Ectodermal cell (in vitro differentiated cells): Measurements from ENCODE around the gene AHRR.

ENCODE experiments used
- H3K27ac ChIP-seq: 2 replicates; pipeline ENCODE4 v1.7.0; 2013; ENCODE audit warnings: mild to moderate bottlenecking, low read depth, low read length; ENCODE audit not compliant: insufficient read depth, poor library complexity, severe bottlenecking
- H3K27me3 ChIP-seq: 2 replicates; pipeline ENCODE4 v1.7.0; 2013; ENCODE audit warnings: mild to moderate bottlenecking, low read length; ENCODE audit not compliant: insufficient read depth, control insufficient read depth, poor library complexity, severe bottlenecking
- H3K36me3 ChIP-seq: one replicate; pipeline ENCODE4 v1.7.0; 2013; ENCODE audit warnings: low read length; ENCODE audit not compliant: control insufficient read depth, insufficient read depth
- H3K4me1 ChIP-seq: one replicate; pipeline ENCODE4 v1.7.0; 2013; ENCODE audit warnings: low read length; ENCODE audit not compliant: control insufficient read depth, insufficient read depth
- H3K4me3 ChIP-seq: 2 replicates; pipeline ENCODE4 v1.7.0; 2013; ENCODE audit warnings: low read depth, low read length, control low read depth; ENCODE audit not compliant: insufficient read depth
- H3K9me3 ChIP-seq: 2 replicates; pipeline ENCODE4 v1.7.0; 2013; ENCODE audit warnings: mild to moderate bottlenecking, low read length, moderate library complexity; ENCODE audit not compliant: control insufficient read depth
- WGBS, 2 experiments: methylation state at CpG; one replicate each; pipeline ENCODE4 v1.1.7; 2013; ENCODE audit warnings: missing lambda C conversion rate in 2 of 2; 5-methylcytosine and 5-hydroxymethylcytosine counted together

Gene AHRR

DNA sequence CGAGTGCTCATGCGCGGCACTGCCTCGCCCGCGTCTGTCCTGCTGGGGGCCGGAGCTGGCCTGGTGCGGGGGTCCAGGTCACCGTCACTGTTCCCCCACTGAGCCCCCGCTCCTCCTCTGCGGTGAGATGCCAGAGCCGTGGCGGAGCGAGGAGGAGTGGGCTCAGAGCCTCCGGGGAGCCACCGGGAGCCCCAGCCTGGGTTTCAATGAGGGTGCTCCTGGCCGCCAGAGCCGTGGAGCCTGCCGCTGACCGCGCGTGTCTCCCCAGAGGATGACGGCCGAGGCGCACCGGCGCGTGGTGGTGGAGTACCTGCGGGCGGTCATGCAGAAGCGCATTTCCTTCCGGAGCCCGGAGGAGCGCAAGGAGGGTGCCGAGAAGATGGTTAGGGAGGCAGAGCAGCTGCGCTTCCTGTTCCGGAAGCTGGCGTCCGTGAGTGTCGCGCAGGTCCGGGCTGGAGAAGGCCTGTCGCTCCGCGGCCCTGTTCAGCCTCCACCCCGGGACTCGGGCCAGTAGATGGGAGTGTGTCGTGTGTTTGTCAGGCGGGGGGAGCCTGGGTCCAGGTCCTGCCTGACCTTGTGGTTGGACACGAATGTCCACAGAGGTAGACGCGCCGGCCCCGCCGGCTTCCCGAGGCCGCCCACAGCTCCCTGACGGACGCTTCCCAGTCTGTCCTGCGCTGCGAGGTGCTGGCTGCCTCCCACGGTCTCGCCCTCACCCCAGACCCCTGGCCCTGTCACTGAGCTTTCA, 143.5 kb downstream of the AHRR start:
- H3K4me1 ChIP-seq = no peaks in the 10 kb centered on the region
- no peaks in the 10 kb centered on the region for H3K27me3 ChIP-seq
- H3K4me3 ChIP-seq = no peak overlapping the region
- H3K36me3 ChIP-seq = peaks cover 26% of the 10 kb centered on the region
- H3K27ac ChIP-seq = no peak overlapping the region
- no peaks in the 10 kb centered on the region for H3K9me3 ChIP-seq
- 95% methylated on average over 63 of the region's 63 CpGs for WGBS, 2 experiments

DNA sequence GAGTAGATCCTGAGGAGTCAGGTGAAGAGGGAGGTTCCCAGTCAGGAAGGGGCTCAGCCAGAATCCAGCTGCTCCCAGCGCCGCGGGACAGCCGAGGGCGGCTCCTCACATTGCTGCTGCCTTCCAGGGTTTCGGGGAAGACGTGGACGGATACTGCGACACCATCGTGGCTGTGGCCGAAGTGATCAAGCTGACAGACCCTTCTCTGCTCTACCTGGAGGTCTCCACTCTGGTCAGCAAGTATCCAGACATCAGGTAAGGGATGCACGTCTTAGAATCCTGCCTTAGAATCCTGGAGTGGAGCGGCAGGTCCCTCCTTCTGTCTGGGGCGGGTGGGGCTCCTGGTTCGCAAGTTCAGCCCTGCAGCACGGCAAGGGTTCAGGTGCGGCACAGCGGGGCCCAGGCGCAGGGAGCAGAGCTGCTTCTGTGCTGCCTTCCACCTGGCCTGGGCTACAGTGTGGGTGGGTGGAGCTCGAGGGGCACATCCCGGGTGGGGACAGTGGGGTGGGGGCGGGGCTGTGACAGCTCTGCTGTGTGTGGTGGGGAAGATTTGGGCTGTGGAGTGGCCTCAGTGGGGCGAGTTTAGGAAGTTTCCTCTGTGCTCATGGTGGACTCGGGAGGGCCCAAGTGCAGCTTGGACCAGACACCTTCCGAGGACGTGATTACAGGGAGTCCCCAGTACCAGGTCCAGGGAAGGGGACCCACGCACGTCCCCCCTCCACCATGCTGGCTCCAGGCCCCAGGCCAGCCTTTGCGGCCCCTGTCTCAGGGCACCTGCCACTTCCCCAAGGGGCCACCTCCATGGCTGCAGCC, 144.3 kb downstream of the AHRR start:
- no peaks in the 10 kb centered on the region for H3K27me3 ChIP-seq
- H3K4me1 ChIP-seq = no peaks in the 10 kb centered on the region
- H3K4me3 ChIP-seq = no peak overlapping the region
- no peak overlapping the region for H3K27ac ChIP-seq
- H3K36me3 ChIP-seq = peaks cover 20% of the 10 kb centered on the region
- WGBS, 2 experiments = 92 to 94% methylated on average over 29 of the region's 29 CpGs
- H3K9me3 ChIP-seq = no peaks in the 10 kb centered on the region

DNA sequence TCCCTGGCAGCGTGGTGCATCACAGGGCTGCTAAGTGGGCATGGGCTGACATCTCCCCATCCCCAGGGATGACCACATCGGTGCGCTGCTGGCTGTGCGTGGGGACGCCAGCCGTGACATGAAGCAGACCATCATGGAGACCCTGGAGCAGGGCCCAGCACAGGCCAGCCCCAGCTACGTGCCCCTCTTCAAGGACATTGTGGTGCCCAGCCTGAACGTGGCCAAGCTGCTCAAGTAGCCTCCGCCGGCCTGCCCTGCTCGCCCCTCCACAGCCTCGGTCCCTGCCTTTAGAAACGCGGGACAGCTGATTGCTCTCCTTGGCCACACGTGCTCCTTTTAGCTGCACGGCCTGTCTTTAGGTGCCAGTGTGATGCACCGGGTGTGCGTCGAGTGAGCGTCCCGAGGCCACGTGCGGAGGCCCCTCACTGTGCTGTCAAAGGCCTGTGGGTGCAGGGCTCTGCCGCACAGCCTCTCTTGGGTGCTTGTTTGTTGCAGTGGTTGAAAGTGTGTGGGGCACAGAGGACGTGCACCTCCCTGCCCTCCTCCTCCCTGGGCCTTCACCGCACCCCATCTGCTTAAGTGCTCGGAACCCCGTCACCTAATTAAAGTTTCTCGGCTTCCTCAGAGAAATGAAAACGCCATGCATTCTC, 145.3 kb downstream of the AHRR start:
- Histone ChIP-seq H3K27ac (no peak overlapping the region), H3K4me3 (no peak overlapping the region), H3K27me3 (no peaks in the 10 kb centered on the region), H3K36me3 (peaks cover 19% of the 10 kb centered on the region), H3K4me1 (no peaks in the 10 kb centered on the region), H3K9me3 (no peaks in the 10 kb centered on the region)
- WGBS, 2 experiments = 94 to 96% methylated on average over 30 of the region's 30 CpGs

DNA sequence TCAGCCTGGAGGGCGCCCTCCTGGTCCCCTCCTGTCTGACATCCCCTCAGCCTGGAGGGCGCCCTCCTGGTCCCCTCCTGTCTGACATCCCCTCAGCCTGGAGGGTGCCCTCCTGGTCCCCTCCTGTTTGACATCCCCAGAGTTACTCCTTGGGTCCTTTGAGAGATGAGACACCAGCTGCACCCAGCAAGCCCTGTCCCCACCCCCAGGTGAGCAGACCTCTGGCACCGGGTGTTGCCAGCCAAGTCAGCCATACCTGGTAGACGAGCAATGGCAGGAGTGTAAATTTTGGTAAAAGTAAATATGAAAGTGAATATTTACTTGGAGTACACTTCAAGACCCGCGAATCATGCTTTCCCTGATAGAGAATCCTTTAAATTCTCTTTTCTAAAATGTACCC, 146.9 kb downstream of the AHRR start:
- Histone ChIP-seq H3K27ac (no peak overlapping the region), H3K27me3 (peaks cover 3% of the 10 kb centered on the region), H3K4me1 (no peaks in the 10 kb centered on the region), H3K9me3 (no peaks in the 10 kb centered on the region), H3K36me3 (peaks cover 9% of the 10 kb centered on the region), H3K4me3 (no peak overlapping the region)
- WGBS, 2 experiments = 91 to 94% methylated on average over 5 of the region's 6 CpGs

DNA sequence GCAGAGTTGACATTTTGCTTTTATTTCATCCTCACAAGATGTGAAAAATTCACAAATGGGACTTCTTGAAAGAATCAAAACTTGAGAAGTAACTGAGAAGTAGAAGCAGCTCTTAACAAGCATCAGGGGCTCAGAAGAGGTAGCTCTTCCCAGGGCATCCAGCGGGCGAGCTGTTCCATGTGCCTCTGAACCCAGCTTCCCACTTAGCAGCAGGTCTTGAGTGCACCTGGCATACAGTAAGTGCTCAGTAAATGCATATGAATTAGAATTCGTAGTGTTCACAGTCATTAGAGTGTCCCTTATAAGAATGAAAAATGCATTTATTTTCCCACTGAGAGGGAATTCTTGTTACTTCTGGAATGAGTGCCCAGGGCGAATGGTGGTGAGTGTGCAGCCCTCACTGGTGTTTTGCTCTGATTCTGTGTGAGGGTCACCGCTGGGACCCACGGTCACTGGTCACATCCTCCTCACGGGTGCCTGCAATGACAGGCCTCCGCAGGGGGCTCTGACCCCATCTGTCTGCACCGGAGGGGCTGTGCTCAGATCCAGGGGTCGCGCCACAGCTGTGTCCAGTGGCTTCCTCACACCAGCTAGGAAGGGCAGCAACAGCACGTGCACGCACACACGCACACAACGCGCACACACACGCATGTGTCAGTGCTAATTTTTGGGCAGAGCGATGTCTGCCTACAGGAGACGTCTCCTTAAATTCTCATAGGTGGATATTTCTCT, 148.4 kb downstream of the AHRR start:
- Histone ChIP-seq H3K27me3 (peaks cover 18% of the 10 kb centered on the region), H3K4me3 (no peak overlapping the region), H3K9me3 (no peaks in the 10 kb centered on the region), H3K36me3 (peaks cover 7% of the 10 kb centered on the region), H3K4me1 (peaks cover 4% of the 10 kb centered on the region), H3K27ac (no peak overlapping the region)
- WGBS, 2 experiments = 93 to 94% methylated on average over 19 of the region's 19 CpGs

DNA sequence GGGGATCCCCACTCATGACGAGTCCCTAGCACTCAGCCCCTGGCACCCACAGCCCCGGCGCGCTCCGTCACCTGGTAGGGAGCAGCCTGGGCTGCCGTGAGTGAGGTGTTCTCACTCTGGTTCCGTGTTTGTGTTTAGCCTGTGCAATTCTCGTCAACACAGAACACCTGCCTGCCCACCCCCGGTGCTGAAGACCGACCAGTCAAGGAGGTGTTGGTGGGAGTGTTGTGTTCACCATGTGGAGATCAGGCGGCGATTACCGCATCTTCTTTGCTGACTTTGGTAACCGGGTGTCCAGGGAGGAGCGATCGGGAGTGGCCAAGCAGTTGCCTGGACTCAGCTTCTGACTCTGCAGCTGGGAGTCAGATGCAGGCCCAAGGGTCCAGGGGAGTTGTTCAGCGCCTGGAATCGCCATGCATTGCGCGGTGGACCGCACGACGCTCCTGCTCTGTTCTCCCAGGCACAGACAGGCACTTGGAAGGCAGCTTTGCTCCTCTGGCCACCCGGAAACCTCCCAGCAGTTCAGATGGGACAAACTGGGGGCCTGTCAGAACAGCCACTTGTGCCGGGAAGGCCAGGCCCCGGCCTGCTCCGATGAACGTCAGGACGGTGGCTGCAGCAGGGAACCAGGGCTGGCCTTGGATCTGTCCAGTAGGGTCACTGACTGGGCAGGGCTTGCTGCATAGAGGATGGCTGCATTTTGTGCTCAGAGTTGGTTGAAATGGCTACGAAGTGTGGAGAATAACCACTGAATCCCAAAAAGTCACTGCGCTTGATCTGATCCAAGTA, 149.6 kb downstream of the AHRR start:
- Histone ChIP-seq H3K36me3 (no peaks in the 10 kb centered on the region), H3K27ac (no peak overlapping the region), H3K4me1 (peaks cover 6% of the 10 kb centered on the region), H3K27me3 (peaks cover 30% of the 10 kb centered on the region), H3K9me3 (no peaks in the 10 kb centered on the region), H3K4me3 (no peak overlapping the region)
- WGBS, 2 experiments = 95 to 96% methylated on average over 31 of the region's 31 CpGs

DNA sequence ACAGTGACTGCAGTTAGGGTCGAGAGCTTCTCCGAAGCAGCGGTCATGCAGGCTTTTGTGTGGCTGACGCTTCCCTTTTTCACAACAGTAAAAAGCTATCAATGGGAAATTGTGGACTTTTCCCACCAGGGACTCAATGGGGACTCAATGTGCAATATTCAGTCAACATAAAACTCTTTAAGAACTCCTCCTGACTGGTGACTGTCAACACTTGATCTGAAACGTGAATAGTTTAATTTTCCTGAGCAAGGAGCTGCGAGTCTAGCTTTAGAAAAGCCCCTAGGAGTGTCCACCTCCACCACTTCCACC, 150.2 kb downstream of the AHRR start:
- H3K9me3 ChIP-seq = no peaks in the 10 kb centered on the region
- WGBS, 2 experiments = 89 to 91% methylated on average over 6 of the region's 6 CpGs

DNA sequence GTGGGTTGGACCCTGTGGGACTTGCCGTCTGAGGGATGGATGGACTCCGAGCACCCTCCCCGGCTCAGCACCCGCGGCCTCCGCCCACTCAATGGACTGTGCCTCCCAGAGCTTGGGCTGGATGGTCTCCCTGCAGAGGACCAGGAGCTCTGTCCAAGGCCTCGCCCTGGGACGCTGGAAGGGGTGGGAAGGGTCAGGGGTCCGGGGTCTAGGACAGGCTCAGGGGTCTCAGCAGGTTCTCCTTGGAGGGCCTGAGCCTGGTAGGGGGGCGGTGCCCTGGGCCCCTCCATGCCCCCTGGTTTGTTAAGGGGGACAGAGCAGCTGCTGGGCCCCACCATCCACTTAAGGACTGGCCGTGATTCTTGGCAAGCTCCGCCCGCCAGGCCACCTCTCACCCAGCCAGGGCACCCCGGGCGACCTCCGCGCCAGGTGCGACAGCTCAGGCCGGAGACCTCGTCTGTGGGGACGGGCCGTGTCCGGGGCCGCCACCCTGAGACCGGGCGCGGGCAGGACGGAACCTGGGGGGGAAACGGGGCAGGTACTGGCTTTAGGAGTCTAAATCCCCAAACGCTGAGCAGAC, 150.7 kb downstream of the AHRR start:
- H3K4me3 ChIP-seq = peak overlapping the region; percentile 58
- H3K9me3 ChIP-seq = no peaks in the 10 kb centered on the region
- no peak overlapping the region for H3K27ac ChIP-seq
- H3K4me1 ChIP-seq = peaks cover 6% of the 10 kb centered on the region
- 43 to 44% methylated on average over 30 of the region's 30 CpGs for WGBS, 2 experiments
- H3K27me3 ChIP-seq = peaks cover 41% of the 10 kb centered on the region
- no peaks in the 10 kb centered on the region for H3K36me3 ChIP-seq

More for the DNA sequence above, 150.2 kb downstream of the AHRR start:
- Histone ChIP-seq H3K27me3 (peaks cover 36% of the 10 kb centered on the region), H3K27ac (no peak overlapping the region), H3K36me3 (no peaks in the 10 kb centered on the region), H3K4me1 (peaks cover 6% of the 10 kb centered on the region), H3K4me3 (peak overlapping the region; percentile 58)
